ENCODE measurements around the gene KDM5A. TPM values are rescaled to one million over a fixed set of nuclear protein-coding genes. Genes with fewer than 3 reads are reported as not detected.

KDM5A gene
- total RNA-seq, 1 donor from 2014 or later = 50.2 TPM

DNA sequence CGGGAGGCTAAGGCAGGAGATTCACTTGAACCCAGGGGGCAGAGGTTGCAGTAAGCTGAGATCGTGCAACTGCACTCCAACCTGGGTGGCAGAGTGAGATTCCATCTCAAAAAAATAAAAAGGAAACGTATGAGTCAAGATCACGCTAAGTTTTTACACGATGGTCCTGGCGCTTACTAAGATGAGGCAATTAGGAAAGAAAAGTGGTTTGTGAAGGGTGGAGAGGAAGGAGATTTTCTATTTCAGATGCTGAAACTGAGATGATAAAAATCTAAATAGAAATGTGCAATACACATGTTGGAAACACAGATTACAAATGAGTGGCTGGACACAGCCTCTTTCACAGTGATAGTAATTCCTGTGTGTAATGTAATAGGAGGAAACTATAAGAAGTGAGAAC, 63.2 kb downstream of the KDM5A start:
- Histone ChIP-seq H3K36me3 (peaks cover 19% of the 10 kb centered on the region), H4K20me1 (ENCODE audit: low read depth) (no peaks in the 10 kb centered on the region), H3K9me3 (ENCODE audit: low read depth) (no peaks in the 10 kb centered on the region), H3K4me3 (no peak overlapping the region), H3F3A (ENCODE audit: low read depth) (no peaks in the 10 kb centered on the region), H3K79me2 (ENCODE audit: low read depth) (no peaks in the 10 kb centered on the region), H3K4me2 (no peak overlapping the region), H3K9ac (no peak overlapping the region), H3K27ac (no peak overlapping the region), H2AFZ (replicated peaks) (no peak overlapping the region), H3K4me1 (no peaks in the 10 kb centered on the region), H3K27me3 (no peaks in the 10 kb centered on the region)
- H3K4me3 Mint-ChIP-seq = no peak overlapping the region
- TF ChIP-seq EZH2 (IDR thresholded peaks at IDR 0.05) (no peak), EZH2phosphoT487 (IDR thresholded peaks at IDR 0.05) (no peak)
- TF ChIP-seq, protein P1, sequence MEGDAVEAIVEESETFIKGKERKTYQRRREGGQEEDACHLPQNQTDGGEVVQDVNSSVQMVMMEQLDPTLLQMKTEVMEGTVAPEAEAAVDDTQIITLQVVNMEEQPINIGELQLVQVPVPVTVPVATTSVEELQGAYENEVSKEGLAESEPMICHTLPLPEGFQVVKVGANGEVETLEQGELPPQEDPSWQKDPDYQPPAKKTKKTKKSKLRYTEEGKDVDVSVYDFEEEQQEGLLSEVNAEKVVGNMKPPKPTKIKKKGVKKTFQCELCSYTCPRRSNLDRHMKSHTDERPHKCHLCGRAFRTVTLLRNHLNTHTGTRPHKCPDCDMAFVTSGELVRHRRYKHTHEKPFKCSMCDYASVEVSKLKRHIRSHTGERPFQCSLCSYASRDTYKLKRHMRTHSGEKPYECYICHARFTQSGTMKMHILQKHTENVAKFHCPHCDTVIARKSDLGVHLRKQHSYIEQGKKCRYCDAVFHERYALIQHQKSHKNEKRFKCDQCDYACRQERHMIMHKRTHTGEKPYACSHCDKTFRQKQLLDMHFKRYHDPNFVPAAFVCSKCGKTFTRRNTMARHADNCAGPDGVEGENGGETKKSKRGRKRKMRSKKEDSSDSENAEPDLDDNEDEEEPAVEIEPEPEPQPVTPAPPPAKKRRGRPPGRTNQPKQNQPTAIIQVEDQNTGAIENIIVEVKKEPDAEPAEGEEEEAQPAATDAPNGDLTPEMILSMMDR (IDR thresholded peaks at IDR 0.05) = no peak
- H3K9me3 Mint-ChIP-seq = no peaks in the 10 kb centered on the region
- no peak overlapping the region for H3K27ac Mint-ChIP-seq
- no peak for DNase-seq (ENCODE audit: low spot score)
- H3K4me1 Mint-ChIP-seq = no peaks in the 10 kb centered on the region
- H3K27me3 Mint-ChIP-seq (ENCODE audit: insufficient read depth, low read depth) = no peaks in the 10 kb centered on the region
- peaks cover 20% of the 10 kb centered on the region for H3K36me3 Mint-ChIP-seq

DNA sequence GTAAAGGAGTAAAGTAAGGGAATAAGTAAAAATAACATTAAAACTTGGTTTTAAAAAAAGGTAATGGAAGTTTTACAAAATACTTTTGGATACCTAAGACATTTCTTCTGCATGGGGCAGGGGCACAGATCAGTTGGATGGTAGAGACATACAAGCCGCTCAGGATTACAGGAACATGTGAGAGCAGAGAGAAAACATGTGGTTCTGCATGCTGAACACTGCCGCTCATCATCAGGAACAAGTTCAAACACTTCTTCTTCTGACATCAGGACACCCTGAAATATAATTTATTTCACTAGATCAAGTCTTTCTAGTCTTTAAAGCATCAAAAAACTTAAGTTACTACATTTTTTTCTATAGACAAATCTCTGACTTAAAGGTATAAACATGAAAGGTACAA, 65.6 kb downstream of the KDM5A start:
- H3K36me3 ChIP-seq = peaks cover 20% of the 10 kb centered on the region
- TF ChIP-seq, protein P1 (IDR thresholded peaks at IDR 0.05) = no peak
- H3K27ac Mint-ChIP-seq = no peak overlapping the region
- H3K4me1 ChIP-seq = no peaks in the 10 kb centered on the region
- H3K27ac ChIP-seq = no peak overlapping the region
- H3F3A ChIP-seq (ENCODE audit: low read depth) = no peaks in the 10 kb centered on the region
- H3K9ac ChIP-seq = no peak overlapping the region
- H3K27me3 ChIP-seq = no peaks in the 10 kb centered on the region
- H3K4me2 ChIP-seq = no peak overlapping the region
- peaks cover 26% of the 10 kb centered on the region for H3K36me3 Mint-ChIP-seq
- H3K9me3 ChIP-seq (ENCODE audit: low read depth) = no peaks in the 10 kb centered on the region
- H2AFZ ChIP-seq (replicated peaks) = no peak overlapping the region
- no peak overlapping the region for H3K4me3 Mint-ChIP-seq
- no peaks in the 10 kb centered on the region for H3K79me2 ChIP-seq (ENCODE audit: low read depth)
- no peaks in the 10 kb centered on the region for H3K9me3 Mint-ChIP-seq
- DNase-seq (ENCODE audit: low spot score) = no peak
- H3K4me1 Mint-ChIP-seq = no peaks in the 10 kb centered on the region
- no peaks in the 10 kb centered on the region for H4K20me1 ChIP-seq (ENCODE audit: low read depth)
- H3K4me3 ChIP-seq = no peak overlapping the region
- H3K27me3 Mint-ChIP-seq (ENCODE audit: insufficient read depth, low read depth) = no peaks in the 10 kb centered on the region

DNA sequence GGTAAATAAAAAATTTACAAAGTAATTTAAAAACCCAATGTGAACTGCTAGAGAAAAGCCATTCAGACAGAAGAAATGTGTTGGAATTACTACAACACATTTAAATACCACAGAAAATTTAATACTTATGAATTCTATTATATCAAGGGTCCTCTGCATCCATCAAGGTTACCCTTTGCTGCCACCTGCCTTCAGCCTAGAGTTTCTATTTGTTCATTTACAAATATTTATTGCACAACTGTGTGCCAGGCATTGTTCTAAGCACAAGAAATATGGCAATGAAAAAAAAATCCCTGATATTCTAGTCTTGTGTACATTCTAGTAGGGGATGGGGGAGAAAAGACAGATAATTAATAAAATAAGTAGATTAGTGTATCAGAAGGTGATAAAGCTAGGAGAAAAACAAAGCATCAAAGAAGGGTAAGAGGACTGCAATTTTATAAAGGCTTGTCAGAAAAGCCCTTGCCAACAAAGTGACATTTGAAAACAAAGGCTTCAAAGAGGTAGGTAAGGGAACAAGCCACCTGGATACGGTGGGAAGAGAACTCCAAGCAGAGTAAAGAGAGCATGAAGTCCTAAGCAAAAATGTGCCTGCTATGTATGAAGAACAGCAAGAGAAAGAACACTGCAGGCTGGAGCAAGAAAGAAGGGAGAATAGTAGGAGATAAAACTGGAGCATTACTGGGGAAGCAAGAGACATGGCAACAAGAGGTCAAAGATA, 67.4 kb downstream of the KDM5A start:
- Mint-ChIP-seq H3K27me3 (ENCODE audit: insufficient read depth, low read depth) (peaks cover 2% of the 10 kb centered on the region), H3K4me1 (no peaks in the 10 kb centered on the region), H3K9me3 (no peaks in the 10 kb centered on the region), H3K27ac (no peak overlapping the region), H3K36me3 (peaks cover 34% of the 10 kb centered on the region), H3K4me3 (no peak overlapping the region)
- no peak overlapping the region for H3K27ac ChIP-seq
- H3K9me3 ChIP-seq (ENCODE audit: low read depth) = no peaks in the 10 kb centered on the region
- no peak overlapping the region for H3K4me2 ChIP-seq
- no peaks in the 10 kb centered on the region for H4K20me1 ChIP-seq (ENCODE audit: low read depth)
- no peaks in the 10 kb centered on the region for H3F3A ChIP-seq (ENCODE audit: low read depth)
- no peaks in the 10 kb centered on the region for H3K4me1 ChIP-seq
- peaks cover 19% of the 10 kb centered on the region for H3K36me3 ChIP-seq
- H3K4me3 ChIP-seq = no peak overlapping the region
- no peaks in the 10 kb centered on the region for H3K27me3 ChIP-seq
- TF ChIP-seq, protein P1 (IDR thresholded peaks at IDR 0.05) = peak; percentile 21
- no peak for TF ChIP-seq EZH2phosphoT487 (IDR thresholded peaks at IDR 0.05)
- TF ChIP-seq EZH2 (IDR thresholded peaks at IDR 0.05) = no peak
- H2AFZ ChIP-seq (replicated peaks) = no peak overlapping the region
- H3K79me2 ChIP-seq (ENCODE audit: low read depth) = no peaks in the 10 kb centered on the region
- H3K9ac ChIP-seq = no peak overlapping the region
- DNase-seq (ENCODE audit: low spot score) = no peak
